ENCODE measurements around the gene STXBP3. TPM values are rescaled to one million over a fixed set of nuclear protein-coding genes. Genes with fewer than 3 reads are reported as not detected.

The STXBP3 gene
- polyA plus RNA-seq, 1 donor from 2014 or later, result 29.6 TPM

- TF ChIP-seq REST (IDR thresholded peaks at IDR 0.05; ENCODE audit: borderline replicate concordance) (no peak), SMC3 (conservative IDR thresholded peaks at IDR 0.05; ENCODE audit: poor library complexity) (no peak), POLR2AphosphoS5 (IDR thresholded peaks at IDR 0.05) (no peak), EP300 (conservative IDR thresholded peaks at IDR 0.05; ENCODE audit: poor library complexity, severe bottlenecking) (no peak), CTCF (IDR thresholded peaks at IDR 0.05; ENCODE audit: poor library complexity, severe bottlenecking) (no peak), TAF1 (IDR thresholded peaks at IDR 0.05; ENCODE audit: low read depth) (no peak), EZH2 (IDR thresholded peaks at IDR 0.05; ENCODE audit: borderline replicate concordance, insufficient read depth, low read length, poor library complexity, severe bottlenecking) (no peak), MXI1 (conservative IDR thresholded peaks at IDR 0.05; ENCODE audit: poor library complexity, severe bottlenecking) (no peak), RAD21 (conservative IDR thresholded peaks at IDR 0.05) (no peak)
- Histone ChIP-seq H3F3A (ENCODE audit: insufficient read depth, low read length, poor library complexity, severe bottlenecking) (no peaks in the 10 kb centered on the region), H3K36me3 (ENCODE audit: insufficient read depth, low read length) (no peaks in the 10 kb centered on the region), H2AFZ (ENCODE audit: low read depth, low read length) (no peak overlapping the region), H3K79me2 (replicated peaks; ENCODE audit: insufficient read depth, low read length) (no peaks in the 10 kb centered on the region), H3K9me2 (ENCODE audit: insufficient read depth, low read length) (no peaks in the 10 kb centered on the region), H3K9me3 (ENCODE audit: low read length) (no peaks in the 10 kb centered on the region), H3K4me3 (ENCODE audit: low read length) (no peak overlapping the region), H3K9ac (ENCODE audit: low read length) (no peak overlapping the region), H4K20me1 (ENCODE audit: insufficient read depth) (no peaks in the 10 kb centered on the region), H3K27me3 (ENCODE audit: insufficient read depth, low read depth, low read length) (no peaks in the 10 kb centered on the region), H3K4me2 (ENCODE audit: low read length) (no peak overlapping the region), H3K27ac (ENCODE audit: low read length) (no peak overlapping the region)
These were observed 99.0 kb downstream of the STXBP3 start for GRCh38 chr1:108845446-108845845.

- no peaks in the 10 kb centered on the region for H3K79me2 ChIP-seq (replicated peaks; ENCODE audit: insufficient read depth, low read length)
- H3K9me2 ChIP-seq (ENCODE audit: insufficient read depth, low read length), result no peaks in the 10 kb centered on the region
- H3K9me3 ChIP-seq (ENCODE audit: low read length), result no peaks in the 10 kb centered on the region
- H3K4me2 ChIP-seq (ENCODE audit: low read length), result no peak overlapping the region
- no peak overlapping the region for H3K27ac ChIP-seq (ENCODE audit: low read length)
- no peaks in the 10 kb centered on the region for H3K36me3 ChIP-seq (ENCODE audit: insufficient read depth, low read length)
- H3K9ac ChIP-seq (ENCODE audit: low read length), result no peak overlapping the region
- H3K4me3 ChIP-seq (ENCODE audit: low read length), result no peak overlapping the region
- H4K20me1 ChIP-seq (ENCODE audit: insufficient read depth), result no peaks in the 10 kb centered on the region
- H3K27me3 ChIP-seq (ENCODE audit: insufficient read depth, low read depth, low read length), result no peaks in the 10 kb centered on the region
- no peak overlapping the region for H2AFZ ChIP-seq (ENCODE audit: low read depth, low read length)
- H3F3A ChIP-seq (ENCODE audit: insufficient read depth, low read length, poor library complexity, severe bottlenecking), result no peaks in the 10 kb centered on the region
- TF ChIP-seq RAD21 (conservative IDR thresholded peaks at IDR 0.05), result no peak
- TF ChIP-seq MXI1 (conservative IDR thresholded peaks at IDR 0.05; ENCODE audit: poor library complexity, severe bottlenecking), result no peak
- TF ChIP-seq EZH2 (IDR thresholded peaks at IDR 0.05; ENCODE audit: borderline replicate concordance, insufficient read depth, low read length, poor library complexity, severe bottlenecking), result no peak
- no peak for TF ChIP-seq SMC3 (conservative IDR thresholded peaks at IDR 0.05; ENCODE audit: poor library complexity)
- no peak for TF ChIP-seq REST (IDR thresholded peaks at IDR 0.05; ENCODE audit: borderline replicate concordance)
- no peak for TF ChIP-seq EP300 (conservative IDR thresholded peaks at IDR 0.05; ENCODE audit: poor library complexity, severe bottlenecking)
- TF ChIP-seq TAF1 (IDR thresholded peaks at IDR 0.05; ENCODE audit: low read depth), result no peak
- no peak for TF ChIP-seq POLR2AphosphoS5 (IDR thresholded peaks at IDR 0.05)
- no peak for TF ChIP-seq CTCF (IDR thresholded peaks at IDR 0.05; ENCODE audit: poor library complexity, severe bottlenecking)
These were observed 99.5 kb downstream of the STXBP3 start for GRCh38 chr1:108845991-108846390.

All from neural cell (in vitro differentiated cells).